Measurements from ENCODE around the gene TMEM236.

DNA sequence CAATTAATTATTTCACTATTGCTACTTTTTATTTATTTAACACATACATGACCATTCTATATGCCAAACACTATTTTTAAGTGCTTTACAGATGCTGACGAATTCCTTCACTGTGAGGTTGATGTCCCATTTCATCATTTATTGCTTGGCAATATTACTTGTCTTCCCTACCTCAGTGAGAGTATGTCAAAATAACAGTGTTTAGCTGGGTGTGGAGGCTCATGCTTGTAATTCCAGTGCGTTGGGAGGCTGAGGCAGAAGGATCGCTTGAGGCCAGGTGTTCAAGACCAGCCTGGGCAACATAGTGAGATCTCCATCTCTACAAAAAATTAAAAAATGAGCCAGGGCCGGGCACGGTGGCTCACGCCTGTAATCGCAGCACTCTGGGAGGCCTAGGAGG, 37.4 kb downstream of the TMEM236 start:
- TF ChIP-seq CTCF (conservative IDR thresholded peaks at IDR 0.05; ENCODE audit: low read length) (no peak), EZH2phosphoT487 (IDR thresholded peaks at IDR 0.05; ENCODE audit: borderline replicate concordance, low read depth, low read length) (no peak)

Data from OCI-LY7 (cell line).